Ishikawa (cell line): ENCODE measurements around the gene NTM.

Source experiments
- CEBPB ChIP-seq: IDR thresholded peaks from 2 replicates; pipeline ENCODE4 v1.6.1; 2012
- CREB1 ChIP-seq: IDR thresholded peaks from 2 replicates; pipeline ENCODE4 v1.6.1; 2012; ENCODE audit warnings: low read depth
- EGR1 ChIP-seq: IDR thresholded peaks from 2 replicates; pipeline ENCODE4 v1.6.1; 2012
- EP300 ChIP-seq: IDR thresholded peaks from 2 replicates; pipeline ENCODE4 v1.6.1; 2012; ENCODE audit warnings: borderline replicate concordance
- FOXM1 ChIP-seq: IDR thresholded peaks from 2 replicates; pipeline ENCODE4 v1.6.1; 2012; ENCODE audit warnings: low read depth, borderline replicate concordance
- MAX ChIP-seq: IDR thresholded peaks from 2 replicates; pipeline ENCODE4 v1.6.1; 2012
- NFIC ChIP-seq: IDR thresholded peaks from 2 replicates; pipeline ENCODE4 v1.6.1; 2012
- RAD21 ChIP-seq: IDR thresholded peaks from 2 replicates; pipeline ENCODE4 v1.6.1; 2012; ENCODE audit warnings: low read depth
- REST ChIP-seq: IDR thresholded peaks from 2 replicates; pipeline ENCODE4 v1.6.1; 2012; ENCODE audit warnings: low read depth, mild to moderate bottlenecking
- TAF1 ChIP-seq: IDR thresholded peaks from 2 replicates; pipeline ENCODE4 v1.6.1; 2012; ENCODE audit warnings: low read depth, mild to moderate bottlenecking
- TCF12 ChIP-seq: IDR thresholded peaks from 2 replicates; pipeline ENCODE4 v1.6.1; 2012; ENCODE audit warnings: low read depth
- TEAD4 ChIP-seq: IDR thresholded peaks from 2 replicates; pipeline ENCODE4 v1.6.1; 2012
- USF1 ChIP-seq: IDR thresholded peaks from 2 replicates; pipeline ENCODE4 v1.6.1; 2012
- YY1 ChIP-seq: IDR thresholded peaks from 2 replicates; pipeline ENCODE4 v1.6.1; 2012; ENCODE audit warnings: low read depth
- ZBTB7A ChIP-seq: IDR thresholded peaks from 2 replicates; pipeline ENCODE4 v1.6.1; 2012; ENCODE audit warnings: low read depth

The NTM gene

GRCh38 chr11:131964698-131965483 lies 594.5 kb downstream of the NTM start:
- TF ChIP-seq TEAD4 (no peak), CREB1 (no peak)

- no peak for TF ChIP-seq TEAD4
- no peak for TF ChIP-seq REST
- TF ChIP-seq TCF12, result no peak
- TF ChIP-seq MAX, result no peak
- no peak for TF ChIP-seq RAD21
- no peak for TF ChIP-seq YY1
- no peak for TF ChIP-seq ZBTB7A
- no peak for TF ChIP-seq CREB1
- TF ChIP-seq NFIC, result no peak
- TF ChIP-seq TAF1, result no peak
- no peak for TF ChIP-seq EGR1
- TF ChIP-seq CEBPB, result no peak
- no peak for TF ChIP-seq EP300
Observed at GRCh38 chr11:131965504-131965903, 595.1 kb downstream of the NTM start.

- TF ChIP-seq RAD21 (no peak), REST (no peak), EGR1 (no peak), TCF12 (no peak), MAX (no peak), TAF1 (no peak), CEBPB (no peak), FOXM1 (no peak), TEAD4 (no peak), CREB1 (no peak), NFIC (no peak), ZBTB7A (no peak), YY1 (no peak), USF1 (no peak), EP300 (no peak)
Observed at GRCh38 chr11:131966667-131967066, 596.3 kb downstream of the NTM start.

GRCh38 chr11:131969261-131969660 lies 598.8 kb downstream of the NTM start:
- no peak for TF ChIP-seq USF1
- no peak for TF ChIP-seq RAD21
- TF ChIP-seq TAF1, result no peak
- no peak for TF ChIP-seq CREB1
- TF ChIP-seq YY1, result no peak
- no peak for TF ChIP-seq REST
- TF ChIP-seq EP300, result no peak
- TF ChIP-seq TEAD4, result no peak
- no peak for TF ChIP-seq FOXM1
- no peak for TF ChIP-seq ZBTB7A
- no peak for TF ChIP-seq MAX
- no peak for TF ChIP-seq TCF12
- TF ChIP-seq NFIC, result no peak
- TF ChIP-seq EGR1, result no peak
- no peak for TF ChIP-seq CEBPB
